HG02678 (cell line): ENCODE measurements around the gene ZNF280B.
"Not testable (repeated sequence)": the region's sequence is repeated elsewhere in the genome, so short reads cannot be mapped to it uniquely, and the experiment has no call there.

Source experiments
- ATAC-seq: cut with Tn5 transposase; IDR thresholded peaks from one replicate; pipeline ENCODE4 v1.9.1; 2021; ENCODE audit warnings: mild to moderate bottlenecking, moderate library complexity; ENCODE audit not compliant: unreplicated experiment

ZNF280B gene

GRCh38 chr22:22465782-22466181 lies 42.8 kb downstream of the ZNF280B start:
- no peak for ATAC-seq

- ATAC-seq = no peak
These were observed 43.4 kb downstream of the ZNF280B start for GRCh38 chr22:22465094-22465602.

- no peak for ATAC-seq
These were observed 43.9 kb downstream of the ZNF280B start for GRCh38 chr22:22464541-22465054.

- no peak for ATAC-seq
These were observed 44.5 kb downstream of the ZNF280B start for GRCh38 chr22:22463855-22464540.

- no peak for ATAC-seq
These were observed 45.6 kb downstream of the ZNF280B start for GRCh38 chr22:22462813-22463567.

- ATAC-seq = no peak
These were observed 47.0 kb downstream of the ZNF280B start for GRCh38 chr22:22461583-22461982.

- ATAC-seq = no peak
These were observed 47.4 kb downstream of the ZNF280B start for GRCh38 chr22:22461111-22461510.

GRCh38 chr22:22460635-22461034 lies 47.9 kb downstream of the ZNF280B start:
- no peak for ATAC-seq

- ATAC-seq = no peak
These were observed 48.5 kb downstream of the ZNF280B start for GRCh38 chr22:22460060-22460459.

GRCh38 chr22:22458896-22459588 lies 49.5 kb downstream of the ZNF280B start:
- ATAC-seq = no peak

- no peak for ATAC-seq
These were observed 50.2 kb downstream of the ZNF280B start for GRCh38 chr22:22458387-22458786.

GRCh38 chr22:22454997-22455396 lies 53.5 kb downstream of the ZNF280B start:
- no peak for ATAC-seq

GRCh38 chr22:22452996-22453686 lies 55.4 kb downstream of the ZNF280B start:
- ATAC-seq = no peak

- no peak for ATAC-seq
These were observed 56.3 kb downstream of the ZNF280B start for GRCh38 chr22:22452211-22452610.

GRCh38 chr22:22450343-22450839 lies 58.2 kb downstream of the ZNF280B start:
- peak; percentile 90 for ATAC-seq

- no peak for ATAC-seq
These were observed 58.7 kb downstream of the ZNF280B start for GRCh38 chr22:22449819-22450218.

GRCh38 chr22:22446517-22446916 lies 62.0 kb downstream of the ZNF280B start:
- ATAC-seq = no peak

- not testable (repeated sequence) for ATAC-seq
These were observed 64.4 kb downstream of the ZNF280B start for GRCh38 chr22:22444007-22444589.

GRCh38 chr22:22442928-22443709 lies 65.4 kb downstream of the ZNF280B start:
- ATAC-seq = no peak
